ENCODE data around the gene SLC26A1.

DNA sequence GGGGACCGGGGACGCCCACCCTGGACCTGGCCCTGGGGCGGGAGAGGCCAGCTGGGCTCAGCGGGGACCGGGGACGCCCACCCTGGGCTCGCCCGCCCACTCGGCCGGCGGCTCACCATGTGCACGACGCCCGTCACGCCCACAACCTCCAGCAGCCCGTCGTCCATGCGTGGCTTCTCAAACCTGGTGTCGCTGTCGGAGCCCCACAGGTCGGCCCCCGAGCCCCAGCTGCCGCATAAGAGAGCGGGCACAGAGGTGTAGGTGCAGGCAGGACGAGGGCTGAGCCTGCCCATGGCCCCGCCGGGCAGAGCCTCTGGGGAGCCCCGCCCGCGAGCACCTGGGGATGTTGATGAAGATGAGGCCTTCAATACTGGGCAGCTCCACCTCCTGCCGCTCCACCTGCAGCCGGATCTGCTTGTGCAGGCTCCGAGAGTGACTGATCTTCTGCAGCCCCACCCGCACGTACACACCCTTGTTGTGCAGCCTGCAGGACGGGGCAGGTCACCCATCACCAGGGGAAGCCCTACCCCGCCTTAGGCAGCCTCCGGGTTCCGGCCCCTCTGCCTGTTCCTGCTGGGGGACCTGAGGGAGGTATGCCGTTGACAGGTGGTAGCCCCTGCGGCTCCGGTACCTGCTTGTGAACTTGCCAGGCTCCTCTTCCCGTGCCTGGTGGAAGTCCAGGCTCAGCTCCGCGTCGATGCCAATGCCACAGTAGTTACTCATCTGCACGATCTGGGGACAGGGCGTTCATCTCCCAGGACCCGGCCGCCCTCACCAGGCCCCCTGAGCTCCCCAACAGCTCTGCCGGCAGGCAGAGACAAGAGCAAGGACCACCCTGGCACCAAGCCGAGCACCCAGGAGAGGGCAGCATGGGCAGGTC is 31.6 kb downstream of the SLC26A1 start:
- TF ChIP-seq, protein P1, sequence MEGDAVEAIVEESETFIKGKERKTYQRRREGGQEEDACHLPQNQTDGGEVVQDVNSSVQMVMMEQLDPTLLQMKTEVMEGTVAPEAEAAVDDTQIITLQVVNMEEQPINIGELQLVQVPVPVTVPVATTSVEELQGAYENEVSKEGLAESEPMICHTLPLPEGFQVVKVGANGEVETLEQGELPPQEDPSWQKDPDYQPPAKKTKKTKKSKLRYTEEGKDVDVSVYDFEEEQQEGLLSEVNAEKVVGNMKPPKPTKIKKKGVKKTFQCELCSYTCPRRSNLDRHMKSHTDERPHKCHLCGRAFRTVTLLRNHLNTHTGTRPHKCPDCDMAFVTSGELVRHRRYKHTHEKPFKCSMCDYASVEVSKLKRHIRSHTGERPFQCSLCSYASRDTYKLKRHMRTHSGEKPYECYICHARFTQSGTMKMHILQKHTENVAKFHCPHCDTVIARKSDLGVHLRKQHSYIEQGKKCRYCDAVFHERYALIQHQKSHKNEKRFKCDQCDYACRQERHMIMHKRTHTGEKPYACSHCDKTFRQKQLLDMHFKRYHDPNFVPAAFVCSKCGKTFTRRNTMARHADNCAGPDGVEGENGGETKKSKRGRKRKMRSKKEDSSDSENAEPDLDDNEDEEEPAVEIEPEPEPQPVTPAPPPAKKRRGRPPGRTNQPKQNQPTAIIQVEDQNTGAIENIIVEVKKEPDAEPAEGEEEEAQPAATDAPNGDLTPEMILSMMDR (IDR thresholded peaks at IDR 0.05 in 2 of 3, conservative IDR thresholded peaks at IDR 0.05 in 1 of 3; ENCODE audit: borderline replicate concordance in 1 of 3, insufficient read depth in 1 of 3, low read depth in 2 of 3, low read length in 2 of 3) = no peak
- no peak for TF ChIP-seq SP1 (IDR thresholded peaks at IDR 0.05; ENCODE audit: low read depth)
- no peak for TF ChIP-seq POLR2A (IDR thresholded peaks at IDR 0.05; ENCODE audit: borderline replicate concordance, extremely low read depth, insufficient read depth, insufficient read length)
- TF ChIP-seq CBX3 (IDR thresholded peaks at IDR 0.05; ENCODE audit: low read depth) = no peak
- TF ChIP-seq YY1 (IDR thresholded peaks at IDR 0.05; ENCODE audit: extremely low read depth, insufficient replicate concordance, low read depth, low read length) = no peak
- TF ChIP-seq POLR2AphosphoS5 (IDR thresholded peaks at IDR 0.05; ENCODE audit: low read depth, low read length) = no peak
- no peak for TF ChIP-seq CEBPB (IDR thresholded peaks at IDR 0.05; ENCODE audit: low read depth)
- TF ChIP-seq TCF7L2 (IDR thresholded peaks at IDR 0.05; ENCODE audit: borderline replicate concordance, extremely low read depth, insufficient read depth, insufficient read length) = no peak
- TF ChIP-seq SIN3A (IDR thresholded peaks at IDR 0.05; ENCODE audit: low read depth) = no peak
- no peak for TF ChIP-seq ZFX (IDR thresholded peaks at IDR 0.05)
- TF ChIP-seq, protein P2, sequence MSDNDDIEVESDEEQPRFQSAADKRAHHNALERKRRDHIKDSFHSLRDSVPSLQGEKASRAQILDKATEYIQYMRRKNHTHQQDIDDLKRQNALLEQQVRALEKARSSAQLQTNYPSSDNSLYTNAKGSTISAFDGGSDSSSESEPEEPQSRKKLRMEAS (IDR thresholded peaks at IDR 0.05) = no peak
- TF ChIP-seq EZH2phosphoT487 (IDR thresholded peaks at IDR 0.05; ENCODE audit: borderline replicate concordance) = no peak
- no peak for TF ChIP-seq ELF1 (IDR thresholded peaks at IDR 0.05; ENCODE audit: borderline replicate concordance, low read depth)
